CD4-positive, alpha-beta memory T cell (primary cell): ENCODE data around the gene STEEP1. TPM values are rescaled to one million over a fixed set of nuclear protein-coding genes. Genes with fewer than 3 reads are reported as not detected.
A peak's percentile ranks its signal among the peaks of the same experiment; 100 is the strongest.

ENCODE experiments used
- CTCF ChIA-PET: fragments of 350-600 bp; sonication (Branson Sonifier 250); formaldehyde crosslinking; loops from one replicate; lab custom pipeline; 2021; ENCODE audit warnings: inconsistent platforms; ENCODE audit not compliant: partially characterized antibody; lab: Charles Lee
- POLR2A ChIA-PET: fragments of 350-600 bp; sonication (Branson Sonifier 250); formaldehyde crosslinking; loops from one replicate; lab custom pipeline; 2021; ENCODE audit not compliant: partially characterized antibody; lab: Charles Lee
- DNase-seq, 5 donors: peaks; one replicate each; pipeline versions ENCODE4 v3.0.0 to v3.0.0-alpha.2; 2020 to 2022; ENCODE audit warnings: mixed read lengths in 1 of 5
- H3K27ac ChIP-seq: one replicate; pipeline ENCODE4 v1.7.0; 2013; ENCODE audit warnings: low read depth, low read length
- H3K27me3 ChIP-seq: 2 replicates; pipeline ENCODE4 v1.7.0; 2013; ENCODE audit warnings: mild to moderate bottlenecking, low read length, moderate library complexity; ENCODE audit not compliant: insufficient read depth
- H3K36me3 ChIP-seq: 2 replicates; pipeline ENCODE4 v1.7.0; 2013; ENCODE audit warnings: mild to moderate bottlenecking, low read length, moderate library complexity; ENCODE audit not compliant: insufficient read depth
- H3K4me1 ChIP-seq: 2 replicates; pipeline ENCODE4 v1.7.0; 2013; ENCODE audit warnings: mild to moderate bottlenecking, low read length, moderate library complexity; ENCODE audit not compliant: insufficient read depth
- H3K4me3 ChIP-seq, 2 donors: one replicate each; pipeline ENCODE4 v1.7.0; 2013; ENCODE audit warnings: low read length in 2 of 2, mild to moderate bottlenecking in 1 of 2
- H3K9me3 ChIP-seq, 2 donors: one replicate each; pipeline ENCODE4 v1.7.0; 2013; ENCODE audit warnings: low read length in 2 of 2, control low read depth in 1 of 2; ENCODE audit not compliant: control insufficient read depth in 1 of 2
- H3K27ac Mint-ChIP-seq, 7 donors: one replicate each; pipeline ENCODE4 v1.8.0; 2020 to 2021; ENCODE audit warnings: mixed read lengths in 7 of 7, mild to moderate bottlenecking in 6 of 7, inconsistent platforms in 3 of 7, moderate library complexity in 3 of 7
- H3K27me3 Mint-ChIP-seq, 2 donors: one replicate each; pipeline ENCODE4 v1.8.0; 2020 to 2021; ENCODE audit warnings: mixed read lengths in 2 of 2
- H3K36me3 Mint-ChIP-seq, 2 donors: one replicate each; pipeline ENCODE4 v1.8.0; 2020 to 2021; ENCODE audit warnings: mixed read lengths in 2 of 2, inconsistent platforms in 1 of 2, mild to moderate bottlenecking in 1 of 2
- H3K4me1 Mint-ChIP-seq, 4 donors: one replicate each; pipeline ENCODE4 v1.8.0; 2020 to 2021; ENCODE audit warnings: mixed read lengths in 4 of 4, mild to moderate bottlenecking in 1 of 4
- H3K4me3 Mint-ChIP-seq, 8 donors: one replicate each; pipeline ENCODE4 v1.8.0; 2020 to 2021; ENCODE audit warnings: mixed read lengths in 8 of 8, mild to moderate bottlenecking in 7 of 8, moderate library complexity in 6 of 8, inconsistent platforms in 3 of 8
- H3K9me3 Mint-ChIP-seq, 8 donors: one replicate each; pipeline ENCODE4 v1.8.0; 2020 to 2021; ENCODE audit warnings: mixed read lengths in 8 of 8, mild to moderate bottlenecking in 5 of 8, inconsistent platforms in 3 of 8, moderate library complexity in 1 of 8
- intact Hi-C: fragments of 100-400 bp; cut with micrococcal nuclease; formaldehyde crosslinking; loops from one replicate; pipeline ENCODE4 v1.15.1; 2023
- polyA plus RNA-seq, 2 donors: library from polyadenylated mRNA; unstranded; fragments of 300-500 nt; fragmentation: Illumina TruSeq; gene quantifications; one replicate each; pipeline ENCODE4 v1.2.3, GENCODE V29; 2021
- total RNA-seq, 2 experiments: library from RNA; stranded (reverse); gene quantifications; one replicate each; pipeline ENCODE4 v1.2.3, GENCODE V29; 2021

The STEEP1 gene
- total and polyA plus RNA-seq, 4 experiments from 2014 or later: 6.3 to 22.9 (median 19.3) TPM

DNA sequence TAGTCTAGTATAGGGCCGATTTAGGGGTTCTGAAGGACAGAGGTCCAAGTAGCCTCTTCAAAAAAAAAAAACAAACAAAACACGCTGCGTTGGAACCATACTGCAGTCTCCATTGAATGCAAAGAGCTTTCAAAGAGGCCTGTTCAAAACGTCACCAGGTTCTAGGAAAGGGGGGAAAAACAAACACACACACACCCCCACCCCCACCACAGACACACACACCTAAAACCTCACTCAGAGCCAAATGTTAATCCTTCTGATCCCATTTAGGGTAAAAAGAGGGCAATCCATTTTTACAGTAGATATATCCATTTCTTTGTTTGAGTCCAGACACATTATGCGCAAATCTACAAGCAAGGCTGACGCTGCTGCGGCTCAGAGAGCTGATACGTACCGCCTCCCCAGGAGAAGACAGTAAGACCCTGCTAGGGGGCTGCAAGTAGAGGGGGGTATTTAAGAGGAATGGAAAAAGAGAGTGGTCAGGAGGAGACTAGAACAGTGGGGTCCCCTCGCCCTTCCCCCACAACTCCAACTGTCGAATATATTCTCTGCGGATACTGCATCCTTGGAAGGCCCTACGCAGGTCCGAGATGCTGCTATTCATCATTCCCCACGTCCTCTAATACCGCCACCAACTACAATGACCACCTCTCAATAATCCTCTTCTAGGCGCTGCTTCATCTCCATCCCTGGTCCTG, 39.7 kb upstream of the STEEP1 start:
- Histone ChIP-seq H3K36me3 (no peaks in the 10 kb centered on the region), H3K9me3 (no peaks in the 10 kb centered on the region), H3K27ac (peak overlapping the region; percentile 85), H3K27me3 (no peaks in the 10 kb centered on the region), H3K4me1 (peaks cover 22% of the 10 kb centered on the region), H3K4me3 (peak overlapping the region; percentile 52 to 84)
- Mint-ChIP-seq H3K36me3 (peaks cover 7 to 15% of the 10 kb centered on the region in 2 donors), H3K27ac (peak overlapping the region; percentile 89 to 97 (median 94)), H3K9me3 (peaks cover 0 to 5% (median 0%) of the 10 kb centered on the region in 8 donors), H3K4me3 (peak overlapping the region; percentile 90 to 96 (median 95)), H3K4me1 (peaks cover 6 to 41% (median 26%) of the 10 kb centered on the region in 4 donors), H3K27me3 (no peaks in the 10 kb centered on the region)
- POLR2A ChIA-PET: interaction anchor here (0.7 to 4.1 kb wide), 15 partner anchors 16 to 187 kb away, joined by 3 to 34 read pairs (median 8); partner anchors contain the start of genes RPL39, SEPTIN6, SOWAHD and UBE2A
- no peak for DNase-seq
- intact Hi-C loops: loop anchor here (5.0 kb wide), 1 partner anchor 88 kb away; no protein-coding TSS in a partner anchor
- CTCF ChIA-PET: interaction anchor here (1.0 to 4.6 kb wide), 4 partner anchors 86 to 125 kb away, joined by 3 to 16 read pairs (median 3); partner anchors contain the start of gene SEPTIN6

DNA sequence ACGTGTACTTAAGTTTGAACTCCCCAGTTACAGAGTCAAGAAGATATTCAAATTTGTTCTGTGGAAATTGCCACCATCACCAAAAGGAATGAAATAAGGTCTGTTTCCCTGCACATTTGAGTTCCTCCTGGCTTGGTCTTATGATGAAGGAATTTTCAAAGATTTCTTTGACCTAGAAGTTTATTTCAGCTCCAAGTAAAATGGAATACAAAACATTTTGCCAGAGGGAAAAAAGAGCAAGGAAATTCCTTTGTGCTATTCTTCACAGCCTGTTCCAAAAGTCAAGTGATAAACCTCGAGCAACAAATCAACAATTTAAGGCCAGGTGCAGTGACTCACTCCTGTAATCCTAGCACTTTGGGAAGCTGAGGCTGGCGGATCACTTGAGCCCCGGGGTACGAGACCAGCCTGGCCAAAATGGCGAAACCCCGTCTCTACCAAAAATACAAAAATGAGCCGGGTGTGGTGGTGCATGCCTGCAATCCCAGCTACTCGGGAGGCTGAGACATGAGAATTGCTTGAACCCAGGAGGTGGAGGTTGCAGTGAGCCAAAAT, 37.6 kb upstream of the STEEP1 start:
- Mint-ChIP-seq H3K4me3 (no peak overlapping the region), H3K4me1 (peaks cover 10 to 46% (median 30%) of the 10 kb centered on the region in 4 donors), H3K27ac (no peak overlapping the region), H3K36me3 (peaks cover 11 to 15% of the 10 kb centered on the region in 2 donors), H3K9me3 (peaks cover 0 to 5% (median 0%) of the 10 kb centered on the region in 8 donors), H3K27me3 (no peaks in the 10 kb centered on the region)
- no peaks in the 10 kb centered on the region for H3K36me3 ChIP-seq
- H3K9me3 ChIP-seq: no peaks in the 10 kb centered on the region
- no peaks in the 10 kb centered on the region for H3K27me3 ChIP-seq
- H3K4me1 ChIP-seq: peaks cover 21% of the 10 kb centered on the region
- intact Hi-C loops: no loop called here
- DNase-seq: no peak
- ChIA-PET CTCF (interaction anchor here (1.1 to 4.6 kb wide), 2 partner anchors 19 to 126 kb away, joined by 4 to 16 read pairs; no protein-coding TSS in a partner anchor), POLR2A (interaction anchor here (1.1 kb wide), 1 partner anchor 28 kb away, joined by 5 read pairs; no protein-coding TSS in a partner anchor)
- H3K27ac ChIP-seq: no peak overlapping the region
- no peak overlapping the region for H3K4me3 ChIP-seq

GRCh38 chrX:119589810-119590209, 24.6 kb upstream of the STEEP1 start:
- CTCF ChIA-PET: interaction anchor here (0.6 kb wide), 1 partner anchor 11 kb away, joined by 3 read pairs; no protein-coding TSS in a partner anchor
- intact Hi-C loops: no loop called here
- Histone ChIP-seq H3K9me3 (no peaks in the 10 kb centered on the region), H3K4me3 (no peak overlapping the region), H3K36me3 (peaks cover 16% of the 10 kb centered on the region), H3K27ac (no peak overlapping the region), H3K27me3 (no peaks in the 10 kb centered on the region), H3K4me1 (no peaks in the 10 kb centered on the region)
- Mint-ChIP-seq H3K27me3 (no peaks in the 10 kb centered on the region), H3K4me3 (no peak overlapping the region), H3K36me3 (peaks cover 29 to 37% of the 10 kb centered on the region in 2 donors), H3K9me3 (no peaks in the 10 kb centered on the region), H3K4me1 (peaks cover 0 to 4% (median 1%) of the 10 kb centered on the region in 4 donors), H3K27ac (no peak overlapping the region)
- POLR2A ChIA-PET: no interaction called here
- no peak for DNase-seq

DNA sequence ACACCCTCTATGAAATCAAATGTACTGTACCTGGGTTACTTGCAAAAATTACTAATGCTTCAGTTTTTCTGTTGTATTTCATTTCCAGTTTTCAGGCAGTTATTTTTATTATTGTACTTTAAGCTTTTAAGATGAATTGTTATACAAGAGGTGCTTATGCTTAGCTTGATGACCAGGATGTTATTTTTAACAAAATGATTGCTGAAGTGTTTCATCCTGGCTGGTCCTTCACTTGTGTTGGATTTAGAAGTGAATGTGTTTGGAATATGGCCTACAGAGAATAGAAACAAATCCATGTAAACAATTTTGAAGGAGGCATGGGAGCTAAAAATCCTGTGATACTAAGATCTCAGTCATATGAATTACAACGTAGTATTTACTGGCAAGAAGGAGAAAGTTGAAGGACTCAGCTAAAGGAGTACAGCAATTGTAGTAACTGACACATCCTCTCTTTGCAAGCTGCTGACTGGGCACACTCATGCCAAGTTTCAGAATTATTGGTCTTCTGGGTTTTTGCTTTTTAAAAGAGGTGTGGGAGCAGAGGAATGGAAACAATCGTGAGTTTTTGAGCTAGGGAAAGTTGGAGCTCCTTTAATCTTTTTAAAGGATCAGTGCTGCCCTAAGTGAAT, 18.3 kb upstream of the STEEP1 start:
- Histone ChIP-seq H3K27ac (no peak overlapping the region), H3K9me3 (no peaks in the 10 kb centered on the region), H3K27me3 (no peaks in the 10 kb centered on the region), H3K36me3 (no peaks in the 10 kb centered on the region), H3K4me3 (no peak overlapping the region), H3K4me1 (no peaks in the 10 kb centered on the region)
- intact Hi-C loops: no loop called here
- POLR2A ChIA-PET: interaction anchor here (1.0 to 1.5 kb wide), 2 partner anchors 22 to 208 kb away, joined by 3 read pairs; partner anchors contain the start of gene RPL39
- H3K4me1 Mint-ChIP-seq: peaks cover 0 to 9% (median 4%) of the 10 kb centered on the region in 4 donors
- CTCF ChIA-PET: interaction anchor here (1.1 kb wide), 2 partner anchors 20 to 67 kb away, joined by 3 to 4 read pairs; no protein-coding TSS in a partner anchor
- no peak for DNase-seq
- peaks cover 5 to 13% of the 10 kb centered on the region in 2 donors for H3K36me3 Mint-ChIP-seq
- H3K9me3 Mint-ChIP-seq: no peaks in the 10 kb centered on the region
- peak overlapping the region in 4 of 7 donors; percentile 16 to 79 (median 56) for H3K27ac Mint-ChIP-seq
- no peak overlapping the region for H3K4me3 Mint-ChIP-seq
- H3K27me3 Mint-ChIP-seq: no peaks in the 10 kb centered on the region

DNA sequence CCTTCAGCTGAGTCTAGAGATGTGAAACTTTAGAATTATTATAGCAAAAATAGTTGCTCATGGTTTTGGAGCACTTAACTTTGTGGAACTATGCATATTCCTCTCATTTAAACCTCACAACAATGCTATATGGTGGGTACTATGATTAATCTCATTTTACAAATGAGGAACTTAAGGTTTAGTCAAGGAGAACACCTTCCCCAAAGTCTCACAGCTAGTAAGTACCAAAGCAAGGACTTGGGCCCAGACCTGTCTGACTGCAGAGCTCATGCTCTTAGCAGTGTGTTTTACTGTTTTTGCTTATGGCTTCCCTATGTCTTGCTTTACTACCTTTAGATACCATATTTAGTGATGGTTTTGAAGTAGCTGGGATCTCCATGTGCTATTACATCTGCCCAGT, 14.2 kb upstream of the STEEP1 start:
- POLR2A ChIA-PET: no interaction called here
- Histone ChIP-seq H3K4me3 (no peak overlapping the region), H3K9me3 (no peaks in the 10 kb centered on the region), H3K27ac (no peak overlapping the region), H3K27me3 (no peaks in the 10 kb centered on the region), H3K36me3 (no peaks in the 10 kb centered on the region), H3K4me1 (peaks cover 14% of the 10 kb centered on the region)
- intact Hi-C loops: loop anchor here (10.0 kb wide), 1 partner anchor 605 kb away; the partner anchor contains the start of gene LONRF3
- DNase-seq: no peak
- Mint-ChIP-seq H3K9me3 (no peaks in the 10 kb centered on the region), H3K36me3 (peaks cover 4 to 9% of the 10 kb centered on the region in 2 donors), H3K27me3 (no peaks in the 10 kb centered on the region), H3K27ac (no peak overlapping the region), H3K4me3 (no peak overlapping the region), H3K4me1 (peaks cover 2 to 21% (median 13%) of the 10 kb centered on the region in 4 donors)
- CTCF ChIA-PET: no interaction called here

GRCh38 chrX:119574394-119575266, 9.4 kb upstream of the STEEP1 start, which contains the start of gene UBE2A:
Gene UBE2A (plus strand): TSS chrX:119574563. CDS start chrX:119574712, 149 bp downstream.
- H3K9me3 ChIP-seq: no peaks in the 10 kb centered on the region
- Mint-ChIP-seq H3K27ac (peak within 1 kb of the TSS; percentile 88 to 98 (median 96)), H3K4me3 (peak within 1 kb of the TSS; percentile 85 to 94 (median 92)), H3K9me3 (no peaks in the 10 kb centered on the region), H3K36me3 (peaks cover 0 to 5% of the 10 kb centered on the region in 2 donors), H3K4me1 (peaks cover 2 to 33% (median 16%) of the 10 kb centered on the region in 4 donors), H3K27me3 (no peaks in the 10 kb centered on the region)
- no peaks in the 10 kb centered on the region for H3K27me3 ChIP-seq
- intact Hi-C loops: loop anchor here (1.0 to 10.0 kb wide), 4 partner anchors 9 to 600 kb away; partner anchors contain the start of genes LONRF3, NKRF and STEEP1
- H3K4me3 ChIP-seq: peak within 1 kb of the TSS in 1 of 2 donors; percentile 63
- H3K27ac ChIP-seq: peak within 1 kb of the TSS; percentile 78
- peak; percentile 86 to 89 (median 89) for DNase-seq
- H3K36me3 ChIP-seq: no peaks in the 10 kb centered on the region
- ChIA-PET POLR2A (interaction anchor here (0.5 to 2.8 kb wide), 30 partner anchors 10 to 1078 kb away, joined by 3 to 34 read pairs (median 4); partner anchors contain the start of genes NKRF, RPL39, SEPTIN6 and SLC25A5), CTCF (interaction anchor here (0.8 to 1.1 kb wide), 4 partner anchors 20 to 155 kb away, joined by 3 to 4 read pairs (median 4); partner anchors contain the start of gene SEPTIN6)
- peaks cover 22% of the 10 kb centered on the region for H3K4me1 ChIP-seq
